GM18526 (cell line): ENCODE data around the gene MAP3K7CL.

Experiments
- POLR2A ChIP-seq: IDR thresholded peaks from 3 replicates; pipeline ENCODE4 v1.6.1; 2011; ENCODE audit not compliant: insufficient read length; ENCODE audit errors: extremely low read depth

MAP3K7CL gene

DNA sequence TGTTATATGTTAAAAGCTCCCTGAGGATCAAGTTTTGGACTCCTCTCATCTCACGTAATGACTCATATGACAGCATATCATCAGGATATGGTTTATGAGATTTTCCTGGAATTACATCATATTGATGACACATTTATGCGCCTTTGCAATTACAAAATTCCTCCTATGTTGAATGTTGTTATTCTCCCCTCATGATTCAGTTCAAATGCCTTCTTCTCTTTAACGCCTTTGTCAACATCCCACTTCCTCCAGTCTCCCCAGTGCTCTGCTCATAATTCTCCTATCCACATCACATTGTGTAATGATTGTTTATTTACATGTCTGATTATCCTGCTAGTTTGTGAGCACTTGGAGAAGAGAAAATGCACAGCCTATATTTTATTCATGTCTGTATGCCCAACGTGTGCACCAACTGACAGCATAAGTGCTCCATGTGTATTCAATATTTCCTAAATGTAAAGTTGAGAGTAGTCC, 87.4 kb downstream of the MAP3K7CL start:
- TF ChIP-seq POLR2A: no peak

DNA sequence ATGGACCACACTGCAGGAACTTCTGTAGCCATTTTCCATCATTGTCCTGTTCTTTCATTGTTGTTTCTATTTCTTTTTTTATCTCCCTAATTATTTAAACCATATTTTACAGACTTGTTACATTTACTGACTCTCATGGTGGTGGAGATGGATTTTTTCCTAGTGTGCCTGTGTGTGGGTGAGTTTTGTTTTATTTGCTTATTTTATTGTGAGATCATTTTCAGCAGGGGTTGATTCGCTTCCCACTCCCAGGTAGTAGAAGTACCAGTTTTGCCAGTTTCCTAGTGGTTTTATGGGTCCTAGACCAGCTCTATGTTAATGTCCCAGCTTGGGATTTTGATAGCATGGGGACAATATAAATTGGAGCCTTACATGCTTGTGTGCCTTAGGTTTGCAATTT, 88.3 kb downstream of the MAP3K7CL start:
- TF ChIP-seq POLR2A: no peak

DNA sequence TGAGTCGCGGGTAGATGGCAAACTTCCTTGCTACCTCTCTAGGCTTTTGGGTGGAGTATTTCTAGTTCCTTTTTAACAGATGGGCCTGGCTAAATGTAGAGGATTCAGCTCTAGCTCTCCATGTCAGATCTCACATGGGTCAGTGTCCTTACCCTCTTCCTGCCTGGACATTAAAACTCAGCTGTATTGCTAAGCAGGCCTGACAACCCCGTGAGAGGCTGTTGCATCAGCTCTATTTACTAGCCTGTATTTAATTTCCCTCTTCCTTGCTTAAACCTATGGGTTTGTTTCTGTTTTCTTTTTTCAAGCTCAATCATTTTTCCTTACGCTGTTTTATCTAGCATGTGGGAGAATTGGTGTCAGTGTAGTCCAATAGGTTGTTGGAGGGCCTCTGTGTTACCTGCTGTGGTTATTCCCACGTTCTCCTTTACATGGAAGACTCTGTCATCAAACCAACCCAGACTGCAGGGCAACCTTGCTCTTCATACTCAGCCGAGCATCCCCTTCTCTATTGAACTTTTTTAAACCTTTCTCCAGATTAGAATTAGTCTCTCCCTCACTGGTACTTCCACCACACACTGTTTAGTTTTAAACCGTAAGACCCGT, 88.8 kb downstream of the MAP3K7CL start:
- no peak for TF ChIP-seq POLR2A

DNA sequence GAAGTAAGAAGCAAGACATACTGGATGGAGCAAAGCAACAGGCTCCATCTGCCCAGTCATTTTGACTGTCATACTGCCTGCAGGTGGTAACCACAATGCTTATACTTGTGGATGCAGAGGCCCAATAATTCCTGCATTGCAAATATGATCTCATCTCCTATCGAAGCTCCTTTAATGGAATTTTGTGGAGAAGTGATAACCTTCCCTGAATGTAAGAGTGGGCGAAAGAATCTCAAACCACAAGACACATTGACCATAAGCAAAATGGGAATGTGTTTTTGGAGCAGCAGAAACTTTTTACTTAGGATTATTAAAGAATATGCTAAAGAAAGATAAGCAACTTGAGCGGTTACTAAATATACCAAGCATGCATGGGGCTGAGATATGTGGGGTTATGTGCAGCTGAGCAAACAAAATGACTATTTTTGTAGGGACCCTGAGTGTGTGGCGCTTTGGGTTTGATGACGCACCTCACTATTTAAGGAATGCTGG, 90.9 kb downstream of the MAP3K7CL start:
- no peak for TF ChIP-seq POLR2A

DNA sequence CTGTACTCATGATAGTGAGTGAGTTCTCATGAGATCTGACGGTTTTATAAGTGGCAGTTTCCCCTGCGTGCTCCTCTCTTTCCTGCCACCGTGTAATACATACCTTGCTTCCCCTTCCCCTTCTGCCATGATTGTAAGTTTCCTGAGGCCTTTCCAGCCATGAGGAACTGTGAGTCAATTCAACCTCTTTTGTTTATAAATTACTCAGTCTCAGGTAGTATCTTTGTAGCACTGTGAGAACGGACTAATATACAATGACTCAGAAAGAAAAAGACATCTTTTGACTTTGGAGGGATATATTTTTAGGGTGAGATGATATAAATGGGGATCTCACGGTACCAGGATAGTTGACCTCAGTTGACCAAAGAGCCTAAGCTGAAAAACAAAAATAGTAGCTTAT, 93.6 kb downstream of the MAP3K7CL start:
- no peak for TF ChIP-seq POLR2A
